Neural cell (in vitro differentiated cells): ENCODE results near the gene TOMM20. TPM values are rescaled to one million over a fixed set of nuclear protein-coding genes. Genes with fewer than 3 reads are reported as not detected.

Source experiments
- H2AFZ ChIP-seq: fragments of 200-600, 300-800 bp; sonication (generic), shearing (Covaris generic); 2 replicates; pipeline ENCODE4 v1.6.0; 2014; ENCODE audit warnings: low read depth, mild to moderate bottlenecking, antibody characterized with exemption, low read length, moderate library complexity
- H3F3A ChIP-seq: fragments of 200-600 bp; shearing (Covaris generic); 2 replicates; pipeline ENCODE4 v1.6.1; 2016; ENCODE audit warnings: mild to moderate bottlenecking, moderate library complexity, mixed read lengths, antibody characterized with exemption, low read length; ENCODE audit not compliant: insufficient read depth, poor library complexity, severe bottlenecking
- H3K27ac ChIP-seq: fragments of 200-600, 300-800 bp; sonication (generic), shearing (Covaris generic); 2 replicates; pipeline ENCODE4 v1.5.1; 2014; ENCODE audit warnings: mild to moderate bottlenecking, low read length, moderate library complexity
- H3K27me3 ChIP-seq: fragments of 300-800, 200-600 bp; sonication (generic), shearing (Covaris generic); 2 replicates; pipeline ENCODE4 v1.6.0; 2014; ENCODE audit warnings: mild to moderate bottlenecking, low read depth, low read length, moderate library complexity; ENCODE audit not compliant: insufficient read depth
- H3K36me3 ChIP-seq: fragments of 300-800, 200-600 bp; sonication (generic), shearing (Covaris generic); 2 replicates; pipeline ENCODE4 v1.5.1; 2014; ENCODE audit warnings: mild to moderate bottlenecking, antibody characterized with exemption, low read length, moderate library complexity; ENCODE audit not compliant: insufficient read depth
- H3K4me2 ChIP-seq: fragments of 300-800, 200-600 bp; sonication (generic), shearing (Covaris generic); 2 replicates; pipeline ENCODE4 v1.6.0; 2014; ENCODE audit warnings: mild to moderate bottlenecking, low read length
- H3K4me3 ChIP-seq: fragments of 300-800, 200-600 bp; sonication (generic), shearing (Covaris generic); 2 replicates; pipeline ENCODE4 v1.5.1; 2014; ENCODE audit warnings: mild to moderate bottlenecking, low read length, moderate library complexity
- H3K79me2 ChIP-seq: fragments of 200-600 bp; shearing (Covaris generic); replicated peaks from 2 replicates; pipeline ENCODE4 v1.6.0; 2014; ENCODE audit warnings: mild to moderate bottlenecking, low read length, moderate library complexity; ENCODE audit not compliant: insufficient read depth
- H3K9ac ChIP-seq: fragments of 300-800, 200-600 bp; sonication (generic), shearing (Covaris generic); 2 replicates; pipeline ENCODE4 v1.6.1; 2016; ENCODE audit warnings: mild to moderate bottlenecking, low read length, mixed read lengths
- H3K9me2 ChIP-seq: fragments of 200-600 bp; shearing (Covaris generic); 2 replicates; pipeline ENCODE4 v1.6.1; 2016; ENCODE audit warnings: mild to moderate bottlenecking, low read length, mixed read lengths; ENCODE audit not compliant: insufficient read depth
- H3K9me3 ChIP-seq: fragments of 200-600, 300-800 bp; sonication (generic), shearing (Covaris generic); 2 replicates; pipeline ENCODE4 v1.6.1; 2016; ENCODE audit warnings: mild to moderate bottlenecking, mixed run types, low read length, moderate library complexity, mixed read lengths
- H4K20me1 ChIP-seq: fragments of 200-600 bp; shearing (Covaris generic); 2 replicates; pipeline ENCODE4 v1.6.1; 2016; ENCODE audit warnings: mild to moderate bottlenecking, mixed run types; ENCODE audit not compliant: insufficient read depth
- EP300 ChIP-seq: fragments of 450-650 bp; conservative IDR thresholded peaks from 2 replicates; pipeline ENCODE4 v1.6.1; 2014; ENCODE audit warnings: antibody characterized with exemption, mild to moderate bottlenecking, moderate library complexity; ENCODE audit not compliant: poor library complexity, severe bottlenecking
- EZH2 ChIP-seq: fragments of 200-600, 300-800 bp; shearing (Covaris generic), sonication (generic); IDR thresholded peaks from 2 replicates; pipeline ENCODE4 v1.6.1; 2014; ENCODE audit warnings: antibody characterized with exemption, low read length, borderline replicate concordance, mild to moderate bottlenecking; ENCODE audit not compliant: insufficient read depth, poor library complexity, severe bottlenecking
- MXI1 ChIP-seq: fragments of 450-650 bp; conservative IDR thresholded peaks from 2 replicates; pipeline ENCODE4 v1.6.1; 2014; ENCODE audit warnings: antibody characterized with exemption, mild to moderate bottlenecking; ENCODE audit not compliant: poor library complexity, severe bottlenecking
- POLR2AphosphoS5 ChIP-seq: IDR thresholded peaks from 2 replicates; pipeline ENCODE4 v1.6.1; 2012
- RAD21 ChIP-seq: fragments of 450-650 bp; conservative IDR thresholded peaks from 2 replicates; pipeline ENCODE4 v1.6.1; 2014; ENCODE audit warnings: antibody characterized with exemption, mild to moderate bottlenecking, moderate library complexity
- SMC3 ChIP-seq: fragments of 450-650 bp; conservative IDR thresholded peaks from 2 replicates; pipeline ENCODE4 v1.6.1; 2014; ENCODE audit warnings: antibody characterized with exemption, mild to moderate bottlenecking, moderate library complexity; ENCODE audit not compliant: poor library complexity
- TAF1 ChIP-seq: IDR thresholded peaks from 2 replicates; pipeline ENCODE4 v1.6.1; 2012; ENCODE audit warnings: low read depth
- polyA plus RNA-seq: library from polyadenylated mRNA; depleted of rRNA; stranded (reverse); fragments of >200 nt; gene quantifications from 2 replicates; pipeline ENCODE4 v1.2.3, GENCODE V29; 2014
- TF ChIP-seq, protein P1 (sequence below): fragments of 450-650 bp; IDR thresholded peaks from 2 replicates; pipeline ENCODE4 v1.5.1; 2014; ENCODE audit warnings: antibody characterized with exemption, mild to moderate bottlenecking, moderate library complexity; ENCODE audit not compliant: poor library complexity, severe bottlenecking
- TF ChIP-seq, protein P2 (sequence below): IDR thresholded peaks from 2 replicates; pipeline ENCODE4 v1.6.1; 2012; ENCODE audit warnings: borderline replicate concordance

TOMM20 gene
- polyA plus RNA-seq, 1 donor from 2014 or later: 175 TPM

DNA sequence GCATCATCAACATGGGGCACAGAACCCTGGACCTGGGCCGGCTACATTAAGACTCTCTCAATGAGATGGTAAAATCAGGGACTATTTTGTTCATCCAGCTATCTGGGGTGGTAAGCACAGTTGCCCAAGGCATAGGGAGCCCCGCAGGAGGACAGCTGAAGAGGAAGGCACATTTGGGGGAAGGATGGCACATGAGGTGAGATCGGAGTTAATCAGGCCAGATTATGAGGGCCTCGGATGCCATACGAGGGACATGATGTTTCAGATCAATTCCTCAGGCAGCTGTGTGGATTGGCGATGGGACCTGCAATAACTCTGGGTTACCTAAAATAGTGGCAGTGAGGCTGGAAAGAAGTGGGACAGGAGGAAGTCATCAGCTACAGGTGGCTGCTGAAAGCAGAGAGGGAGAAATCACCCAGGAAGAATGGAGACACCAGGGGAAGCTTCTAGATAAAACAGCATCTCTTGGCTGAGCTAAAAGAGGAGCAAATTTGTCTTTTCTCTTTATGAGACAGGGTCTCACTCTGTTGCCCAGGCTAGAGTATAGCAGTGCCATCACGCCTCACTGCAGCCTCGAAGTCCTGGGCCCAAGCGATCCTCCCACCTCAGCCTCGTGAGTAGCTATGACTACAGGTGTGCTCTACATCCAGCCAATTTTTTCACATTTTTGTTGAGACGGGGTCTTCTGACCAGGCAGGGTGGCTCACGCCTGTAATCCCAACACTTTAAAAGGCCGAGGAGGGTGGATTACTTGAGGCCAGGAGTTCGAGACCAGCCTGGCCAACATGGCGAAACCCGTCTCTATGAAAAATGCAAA, 21.1 kb downstream of the TOMM20 start:
- H3K36me3 ChIP-seq: no peaks in the 10 kb centered on the region
- H3K27ac ChIP-seq: no peak overlapping the region
- no peaks in the 10 kb centered on the region for H3K27me3 ChIP-seq
- H3F3A ChIP-seq: peaks cover 2% of the 10 kb centered on the region
- H4K20me1 ChIP-seq: no peaks in the 10 kb centered on the region
- TF ChIP-seq, protein P1, sequence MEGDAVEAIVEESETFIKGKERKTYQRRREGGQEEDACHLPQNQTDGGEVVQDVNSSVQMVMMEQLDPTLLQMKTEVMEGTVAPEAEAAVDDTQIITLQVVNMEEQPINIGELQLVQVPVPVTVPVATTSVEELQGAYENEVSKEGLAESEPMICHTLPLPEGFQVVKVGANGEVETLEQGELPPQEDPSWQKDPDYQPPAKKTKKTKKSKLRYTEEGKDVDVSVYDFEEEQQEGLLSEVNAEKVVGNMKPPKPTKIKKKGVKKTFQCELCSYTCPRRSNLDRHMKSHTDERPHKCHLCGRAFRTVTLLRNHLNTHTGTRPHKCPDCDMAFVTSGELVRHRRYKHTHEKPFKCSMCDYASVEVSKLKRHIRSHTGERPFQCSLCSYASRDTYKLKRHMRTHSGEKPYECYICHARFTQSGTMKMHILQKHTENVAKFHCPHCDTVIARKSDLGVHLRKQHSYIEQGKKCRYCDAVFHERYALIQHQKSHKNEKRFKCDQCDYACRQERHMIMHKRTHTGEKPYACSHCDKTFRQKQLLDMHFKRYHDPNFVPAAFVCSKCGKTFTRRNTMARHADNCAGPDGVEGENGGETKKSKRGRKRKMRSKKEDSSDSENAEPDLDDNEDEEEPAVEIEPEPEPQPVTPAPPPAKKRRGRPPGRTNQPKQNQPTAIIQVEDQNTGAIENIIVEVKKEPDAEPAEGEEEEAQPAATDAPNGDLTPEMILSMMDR: no peak
- TF ChIP-seq SMC3: no peak
- no peak for TF ChIP-seq TAF1
- H3K4me2 ChIP-seq: no peak overlapping the region
- no peaks in the 10 kb centered on the region for H3K9me2 ChIP-seq
- no peaks in the 10 kb centered on the region for H3K9me3 ChIP-seq
- no peaks in the 10 kb centered on the region for H3K79me2 ChIP-seq
- H2AFZ ChIP-seq: no peak overlapping the region
- H3K4me3 ChIP-seq: no peak overlapping the region
- no peak overlapping the region for H3K9ac ChIP-seq

DNA sequence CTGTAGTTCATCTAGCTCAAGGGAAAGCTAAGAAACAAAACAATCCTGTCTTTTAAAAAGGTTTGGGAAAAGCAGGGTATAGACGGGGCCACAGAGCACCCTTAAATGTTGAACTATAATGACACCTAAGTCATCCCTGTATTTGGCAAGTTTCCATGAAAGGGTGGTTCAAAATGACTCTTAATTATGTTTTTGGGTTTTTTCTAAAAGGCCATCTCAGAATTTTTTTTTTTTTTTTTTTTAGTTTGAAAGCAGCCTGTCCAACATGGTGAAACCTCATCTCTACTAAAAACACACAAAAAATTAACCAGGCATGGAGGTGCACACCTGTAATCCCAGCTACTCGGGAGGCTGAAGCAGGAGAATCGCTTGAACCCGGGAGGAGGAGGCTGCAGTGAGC, 22.2 kb downstream of the TOMM20 start:
- TF ChIP-seq, protein P1: no peak
- TF ChIP-seq RAD21: no peak
- TF ChIP-seq, protein P2, sequence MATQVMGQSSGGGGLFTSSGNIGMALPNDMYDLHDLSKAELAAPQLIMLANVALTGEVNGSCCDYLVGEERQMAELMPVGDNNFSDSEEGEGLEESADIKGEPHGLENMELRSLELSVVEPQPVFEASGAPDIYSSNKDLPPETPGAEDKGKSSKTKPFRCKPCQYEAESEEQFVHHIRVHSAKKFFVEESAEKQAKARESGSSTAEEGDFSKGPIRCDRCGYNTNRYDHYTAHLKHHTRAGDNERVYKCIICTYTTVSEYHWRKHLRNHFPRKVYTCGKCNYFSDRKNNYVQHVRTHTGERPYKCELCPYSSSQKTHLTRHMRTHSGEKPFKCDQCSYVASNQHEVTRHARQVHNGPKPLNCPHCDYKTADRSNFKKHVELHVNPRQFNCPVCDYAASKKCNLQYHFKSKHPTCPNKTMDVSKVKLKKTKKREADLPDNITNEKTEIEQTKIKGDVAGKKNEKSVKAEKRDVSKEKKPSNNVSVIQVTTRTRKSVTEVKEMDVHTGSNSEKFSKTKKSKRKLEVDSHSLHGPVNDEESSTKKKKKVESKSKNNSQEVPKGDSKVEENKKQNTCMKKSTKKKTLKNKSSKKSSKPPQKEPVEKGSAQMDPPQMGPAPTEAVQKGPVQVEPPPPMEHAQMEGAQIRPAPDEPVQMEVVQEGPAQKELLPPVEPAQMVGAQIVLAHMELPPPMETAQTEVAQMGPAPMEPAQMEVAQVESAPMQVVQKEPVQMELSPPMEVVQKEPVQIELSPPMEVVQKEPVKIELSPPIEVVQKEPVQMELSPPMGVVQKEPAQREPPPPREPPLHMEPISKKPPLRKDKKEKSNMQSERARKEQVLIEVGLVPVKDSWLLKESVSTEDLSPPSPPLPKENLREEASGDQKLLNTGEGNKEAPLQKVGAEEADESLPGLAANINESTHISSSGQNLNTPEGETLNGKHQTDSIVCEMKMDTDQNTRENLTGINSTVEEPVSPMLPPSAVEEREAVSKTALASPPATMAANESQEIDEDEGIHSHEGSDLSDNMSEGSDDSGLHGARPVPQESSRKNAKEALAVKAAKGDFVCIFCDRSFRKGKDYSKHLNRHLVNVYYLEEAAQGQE: no peak
- TF ChIP-seq EP300: no peak
- TF ChIP-seq EZH2: no peak
- no peak for TF ChIP-seq MXI1
- no peak for TF ChIP-seq POLR2AphosphoS5
- no peak for TF ChIP-seq SMC3
- no peak for TF ChIP-seq TAF1
- Histone ChIP-seq H2AFZ (no peak overlapping the region), H3K4me3 (no peak overlapping the region), H3K27me3 (no peaks in the 10 kb centered on the region), H3K27ac (no peak overlapping the region), H4K20me1 (no peaks in the 10 kb centered on the region), H3K9me3 (no peaks in the 10 kb centered on the region), H3K9ac (no peak overlapping the region), H3K79me2 (no peaks in the 10 kb centered on the region), H3K9me2 (no peaks in the 10 kb centered on the region), H3K4me2 (no peak overlapping the region), H3K36me3 (no peaks in the 10 kb centered on the region), H3F3A (peaks cover 2% of the 10 kb centered on the region)
